GM21825 (cell line): ENCODE data around the gene SRGAP3.

Experiments used
- ATAC-seq: cut with Tn5 transposase; IDR thresholded peaks from one replicate; pipeline ENCODE4 v1.9.1; 2021; ENCODE audit warnings: mild to moderate bottlenecking, moderate library complexity; ENCODE audit not compliant: unreplicated experiment

The SRGAP3 gene

GRCh38 chr3:9180764-9181117, 68.7 kb downstream of the SRGAP3 start:
- no peak for ATAC-seq

- ATAC-seq: peak; percentile 72
Measured at GRCh38 chr3:9179826-9180763, 69.4 kb downstream of the SRGAP3 start.

GRCh38 chr3:9178697-9179096, 70.7 kb downstream of the SRGAP3 start:
- ATAC-seq: no peak

GRCh38 chr3:9175421-9175820, 74.0 kb downstream of the SRGAP3 start:
- no peak for ATAC-seq

- no peak for ATAC-seq
Measured at GRCh38 chr3:9173445-9173844, 76.0 kb downstream of the SRGAP3 start.

- no peak for ATAC-seq
Measured at GRCh38 chr3:9172851-9173321, 76.6 kb downstream of the SRGAP3 start.

GRCh38 chr3:9170851-9171160, 78.6 kb downstream of the SRGAP3 start:
- no peak for ATAC-seq

- no peak for ATAC-seq
Measured at GRCh38 chr3:9169956-9170850, 79.2 kb downstream of the SRGAP3 start.

GRCh38 chr3:9169326-9169725, 80.1 kb downstream of the SRGAP3 start:
- ATAC-seq: no peak

- peak; percentile 95 for ATAC-seq
Measured at GRCh38 chr3:9168241-9168741, 81.2 kb downstream of the SRGAP3 start.

- no peak for ATAC-seq
Measured at GRCh38 chr3:9167222-9167621, 82.2 kb downstream of the SRGAP3 start.

GRCh38 chr3:9165421-9165820, 84.0 kb downstream of the SRGAP3 start:
- ATAC-seq: no peak

- ATAC-seq: no peak
Measured at GRCh38 chr3:9163289-9163688, 86.2 kb downstream of the SRGAP3 start.

- ATAC-seq: no peak
Measured at GRCh38 chr3:9161811-9162210, 87.6 kb downstream of the SRGAP3 start.

GRCh38 chr3:9161298-9161697, 88.1 kb downstream of the SRGAP3 start:
- ATAC-seq: no peak

- ATAC-seq: no peak
Measured at GRCh38 chr3:9158865-9159630, 90.4 kb downstream of the SRGAP3 start.

- no peak for ATAC-seq
Measured at GRCh38 chr3:9157651-9158362, 91.6 kb downstream of the SRGAP3 start.

- no peak for ATAC-seq
Measured at GRCh38 chr3:9156604-9157003, 92.8 kb downstream of the SRGAP3 start.

GRCh38 chr3:9155028-9155427, 94.4 kb downstream of the SRGAP3 start:
- ATAC-seq: no peak

GRCh38 chr3:9153904-9154619, 95.4 kb downstream of the SRGAP3 start:
- ATAC-seq: no peak
